SKM-1 (cell line): ENCODE results near the gene ADGRF5.

ENCODE experiments used
- DNase-seq: peaks from one replicate; lab custom pipeline; 2025; ENCODE audit not compliant: unreplicated experiment; lab: John Stamatoyannopoulos, UW

The ADGRF5 gene, protein sequence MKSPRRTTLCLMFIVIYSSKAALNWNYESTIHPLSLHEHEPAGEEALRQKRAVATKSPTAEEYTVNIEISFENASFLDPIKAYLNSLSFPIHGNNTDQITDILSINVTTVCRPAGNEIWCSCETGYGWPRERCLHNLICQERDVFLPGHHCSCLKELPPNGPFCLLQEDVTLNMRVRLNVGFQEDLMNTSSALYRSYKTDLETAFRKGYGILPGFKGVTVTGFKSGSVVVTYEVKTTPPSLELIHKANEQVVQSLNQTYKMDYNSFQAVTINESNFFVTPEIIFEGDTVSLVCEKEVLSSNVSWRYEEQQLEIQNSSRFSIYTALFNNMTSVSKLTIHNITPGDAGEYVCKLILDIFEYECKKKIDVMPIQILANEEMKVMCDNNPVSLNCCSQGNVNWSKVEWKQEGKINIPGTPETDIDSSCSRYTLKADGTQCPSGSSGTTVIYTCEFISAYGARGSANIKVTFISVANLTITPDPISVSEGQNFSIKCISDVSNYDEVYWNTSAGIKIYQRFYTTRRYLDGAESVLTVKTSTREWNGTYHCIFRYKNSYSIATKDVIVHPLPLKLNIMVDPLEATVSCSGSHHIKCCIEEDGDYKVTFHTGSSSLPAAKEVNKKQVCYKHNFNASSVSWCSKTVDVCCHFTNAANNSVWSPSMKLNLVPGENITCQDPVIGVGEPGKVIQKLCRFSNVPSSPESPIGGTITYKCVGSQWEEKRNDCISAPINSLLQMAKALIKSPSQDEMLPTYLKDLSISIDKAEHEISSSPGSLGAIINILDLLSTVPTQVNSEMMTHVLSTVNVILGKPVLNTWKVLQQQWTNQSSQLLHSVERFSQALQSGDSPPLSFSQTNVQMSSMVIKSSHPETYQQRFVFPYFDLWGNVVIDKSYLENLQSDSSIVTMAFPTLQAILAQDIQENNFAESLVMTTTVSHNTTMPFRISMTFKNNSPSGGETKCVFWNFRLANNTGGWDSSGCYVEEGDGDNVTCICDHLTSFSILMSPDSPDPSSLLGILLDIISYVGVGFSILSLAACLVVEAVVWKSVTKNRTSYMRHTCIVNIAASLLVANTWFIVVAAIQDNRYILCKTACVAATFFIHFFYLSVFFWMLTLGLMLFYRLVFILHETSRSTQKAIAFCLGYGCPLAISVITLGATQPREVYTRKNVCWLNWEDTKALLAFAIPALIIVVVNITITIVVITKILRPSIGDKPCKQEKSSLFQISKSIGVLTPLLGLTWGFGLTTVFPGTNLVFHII (N-terminal part only)

GRCh38 chr6:46921731-46922130 is at the start of gene ADGRF5:
ADGRF5 (minus strand) TSS chr6:46921938; CDS start chr6:46906762, 15,176 bp downstream.
- no peak for DNase-seq

GRCh38 chr6:46969206-46969605 is 47.5 kb upstream of the ADGRF5 start:
- no peak for DNase-seq

- no peak for DNase-seq
Observed at GRCh38 chr6:46967826-46968349, 46.1 kb upstream of the ADGRF5 start.

GRCh38 chr6:46964716-46965519 is 43.2 kb upstream of the ADGRF5 start:
- no peak for DNase-seq

DNA sequence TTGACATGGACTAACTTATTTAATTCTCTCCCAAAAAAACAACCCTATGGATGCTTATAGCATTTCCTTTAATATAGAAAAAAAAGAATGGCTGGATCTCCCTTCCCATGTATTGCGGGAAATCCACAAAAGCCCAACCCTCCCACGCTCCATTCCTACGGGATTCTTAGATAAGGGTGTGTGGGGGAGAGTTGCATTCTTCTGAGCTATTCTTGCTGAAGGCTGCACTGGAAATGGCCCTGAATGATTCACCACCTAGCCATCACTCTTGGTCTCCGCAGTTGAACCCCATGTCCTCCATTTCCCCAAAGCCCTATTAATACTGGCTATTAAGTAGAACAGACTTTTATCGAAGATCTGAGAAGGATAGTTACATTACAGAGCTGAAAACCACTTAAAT is 41.9 kb upstream of the ADGRF5 start:
- DNase-seq, result no peak

- DNase-seq, result no peak
Observed at GRCh38 chr6:46963039-46963438, 41.3 kb upstream of the ADGRF5 start.

- no peak for DNase-seq
Observed at GRCh38 chr6:46961711-46962110, 40.0 kb upstream of the ADGRF5 start.

GRCh38 chr6:46961232-46961631 is 39.5 kb upstream of the ADGRF5 start:
- peak; percentile 35 for DNase-seq

DNA sequence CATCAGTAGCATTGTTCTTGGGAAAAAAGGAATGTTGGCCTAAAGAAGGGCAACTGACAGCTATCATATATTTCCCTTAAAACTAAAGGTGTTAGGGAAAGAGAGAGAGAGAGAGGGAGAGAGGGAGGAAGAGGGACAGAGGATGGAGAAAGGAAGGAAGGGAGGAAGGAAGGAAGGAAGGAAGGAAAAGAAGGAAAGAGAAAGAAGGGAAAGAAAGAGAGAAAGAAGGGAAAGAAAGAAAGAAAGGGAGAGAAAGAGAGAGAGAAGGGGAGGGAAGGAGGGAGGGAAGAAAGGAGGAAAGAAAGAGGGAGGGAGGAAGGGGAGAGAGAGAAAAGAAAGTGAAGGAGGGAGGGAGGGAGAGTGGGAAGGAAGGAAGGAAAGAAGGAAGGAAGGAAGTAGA is 37.7 kb upstream of the ADGRF5 start:
- DNase-seq, result no peak

DNA sequence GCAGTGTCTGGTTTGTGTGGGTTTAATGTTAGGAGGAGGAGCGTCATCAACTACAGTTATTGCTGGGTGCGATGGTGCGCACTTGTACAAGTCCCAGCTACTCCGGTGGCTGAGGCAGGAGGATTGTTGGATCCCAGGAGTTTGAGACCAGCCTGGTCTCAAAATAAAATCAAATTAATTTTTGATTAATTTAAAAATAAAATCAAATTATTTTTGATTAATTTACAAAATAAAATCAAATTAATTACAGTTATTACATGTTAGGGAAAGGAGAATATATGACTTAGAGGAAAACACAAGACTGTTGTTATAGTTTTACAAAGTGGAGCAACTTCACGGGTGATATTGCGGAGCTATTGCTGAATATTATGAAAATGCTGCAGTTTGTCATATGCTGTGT is 34.7 kb upstream of the ADGRF5 start:
- DNase-seq, result no peak

DNA sequence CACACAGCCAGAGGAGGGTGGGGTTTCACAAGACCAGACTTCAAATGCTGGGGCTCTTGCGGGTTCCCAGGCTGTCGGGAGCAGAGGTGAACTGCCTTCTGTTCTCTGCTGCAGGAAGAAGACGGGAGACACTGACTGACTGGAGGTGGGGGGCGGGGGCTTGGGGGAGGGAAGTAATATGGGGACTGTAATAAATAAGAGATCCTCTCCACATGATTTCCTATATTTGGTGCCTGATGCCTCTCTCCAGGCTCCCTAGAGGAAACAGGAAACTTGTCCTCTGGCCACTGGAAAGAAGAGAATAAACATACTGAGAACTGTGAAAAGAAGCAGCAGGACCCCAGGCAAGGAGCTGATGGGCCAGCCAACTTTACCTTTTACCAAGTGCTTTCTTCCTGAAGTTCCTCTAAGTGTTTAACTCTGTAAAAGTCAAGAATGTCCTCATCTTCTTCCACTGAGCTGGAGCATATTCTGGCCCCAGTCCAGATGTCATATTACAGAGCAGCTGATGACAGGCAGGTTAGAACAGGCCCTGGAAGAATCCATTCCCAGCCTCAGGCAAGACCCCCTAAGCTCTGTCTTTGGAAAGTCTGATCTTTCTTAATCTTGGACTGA is 33.2 kb upstream of the ADGRF5 start:
- DNase-seq, result no peak

- no peak for DNase-seq
Observed at GRCh38 chr6:46953921-46954320, 32.2 kb upstream of the ADGRF5 start.

- DNase-seq, result no peak
Observed at GRCh38 chr6:46949632-46950280, 28.0 kb upstream of the ADGRF5 start.

DNA sequence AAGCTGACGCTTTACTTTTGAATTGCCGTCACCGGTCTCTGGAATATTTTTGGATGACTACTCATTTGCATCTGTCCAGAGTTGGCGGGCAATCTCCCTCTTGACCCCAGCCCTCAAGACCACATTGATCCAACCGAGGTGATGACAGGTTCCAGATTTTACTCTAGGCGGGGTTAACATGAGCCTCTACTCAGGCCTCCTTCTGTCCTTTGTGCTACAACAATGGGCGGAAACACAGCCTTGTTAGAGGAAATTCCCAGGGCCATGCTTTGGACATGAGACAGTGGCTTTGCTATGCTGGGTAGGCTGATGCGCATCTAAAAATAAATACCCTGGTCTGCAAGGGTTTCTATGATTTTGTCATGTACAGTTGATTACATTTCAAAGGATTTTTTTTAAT is 27.0 kb upstream of the ADGRF5 start:
- no peak for DNase-seq

GRCh38 chr6:46947497-46947896 is 25.8 kb upstream of the ADGRF5 start:
- no peak for DNase-seq

- no peak for DNase-seq
Observed at GRCh38 chr6:46940433-46941226, 18.9 kb upstream of the ADGRF5 start.

- DNase-seq, result no peak
Observed at GRCh38 chr6:46937642-46938041, 15.9 kb upstream of the ADGRF5 start.

- DNase-seq, result no peak
Observed at GRCh38 chr6:46935687-46936086, 13.9 kb upstream of the ADGRF5 start.

GRCh38 chr6:46933751-46934150 is 12.0 kb upstream of the ADGRF5 start:
- DNase-seq, result no peak
